GM23248 (cell line): ENCODE data around the gene SSBP2. TPM values are rescaled to one million over a fixed set of nuclear protein-coding genes. Genes with fewer than 3 reads are reported as not detected.

ENCODE experiments used
- DNase-seq: peaks from one replicate; pipeline ENCODE4 v3.0.0-alpha.2; 2015
- H2AFZ ChIP-seq: fragments of 200-600 bp; sonication (generic); 2 replicates; pipeline ENCODE4 v1.6.1; 2016; ENCODE audit warnings: antibody characterized with exemption
- H3F3A ChIP-seq: fragments of 200-600 bp; sonication (generic); 2 replicates; pipeline ENCODE4 v1.6.1; 2016; ENCODE audit warnings: mild to moderate bottlenecking, antibody characterized with exemption, mixed run types; ENCODE audit not compliant: insufficient read depth
- H3K27ac ChIP-seq: fragments of 200-600 bp; sonication (generic); 2 replicates; pipeline ENCODE4 v1.5.1; 2016; ENCODE audit warnings: mild to moderate bottlenecking
- H3K27me3 ChIP-seq: fragments of 200-600 bp; sonication (generic); replicated peaks from 2 replicates; pipeline ENCODE4 v1.6.1; 2016; ENCODE audit warnings: mild to moderate bottlenecking; ENCODE audit not compliant: insufficient read depth
- H3K36me3 ChIP-seq: fragments of 200-600 bp; sonication (generic); 2 replicates; pipeline ENCODE4 v1.6.1; 2016; ENCODE audit warnings: low read depth, mild to moderate bottlenecking
- H3K4me1 ChIP-seq: fragments of 200-600 bp; sonication (generic); 2 replicates; pipeline ENCODE4 v1.6.1; 2016; ENCODE audit warnings: mild to moderate bottlenecking; ENCODE audit not compliant: insufficient read depth
- H3K4me2 ChIP-seq: fragments of 200-600 bp; sonication (generic); one replicate; pipeline ENCODE4 v1.6.1; 2016; ENCODE audit warnings: mild to moderate bottlenecking; ENCODE audit not compliant: unreplicated experiment
- H3K4me3 ChIP-seq: fragments of 200-600 bp; sonication (generic); 2 replicates; pipeline ENCODE4 v1.5.1; 2016; ENCODE audit warnings: mild to moderate bottlenecking
- H3K79me2 ChIP-seq: fragments of 200-600 bp; sonication (generic); 2 replicates; pipeline ENCODE4 v1.6.1; 2016; ENCODE audit warnings: mild to moderate bottlenecking; ENCODE audit not compliant: insufficient read depth
- H3K9ac ChIP-seq: fragments of 200-600 bp; sonication (generic); 2 replicates; pipeline ENCODE4 v1.6.1; 2016; ENCODE audit warnings: mild to moderate bottlenecking
- H3K9me2 ChIP-seq: fragments of 200-600 bp; sonication (generic); 2 replicates; pipeline ENCODE4 v1.6.1; 2016; ENCODE audit warnings: mixed run types, mild to moderate bottlenecking, moderate library complexity; ENCODE audit not compliant: insufficient read depth
- H3K9me3 ChIP-seq: fragments of 200-600 bp; sonication (generic); one replicate; pipeline ENCODE4 v1.6.1; 2017; ENCODE audit warnings: low read depth
- H4K20me1 ChIP-seq: fragments of 200-600 bp; sonication (generic); 2 replicates; pipeline ENCODE4 v1.6.0; 2016; ENCODE audit not compliant: insufficient read depth
- EZH2 ChIP-seq: fragments of 200-600 bp; sonication (generic); IDR thresholded peaks from 2 replicates; pipeline ENCODE4 v1.6.1; 2018; ENCODE audit warnings: antibody characterized with exemption, mild to moderate bottlenecking; ENCODE audit not compliant: insufficient read depth, poor library complexity, severe bottlenecking
- EZH2phosphoT487 ChIP-seq: fragments of 200-600 bp; sonication (generic); IDR thresholded peaks from 2 replicates; pipeline ENCODE4 v1.6.1; 2018; ENCODE audit warnings: antibody characterized with exemption, moderate library complexity, mild to moderate bottlenecking, low read depth; ENCODE audit not compliant: insufficient read depth
- WGBS, 2 experiments: methylation state at CpG; one replicate each; pipeline ENCODE4 v1.1.6; 2015 to 2017; ENCODE audit warnings: low lambda C conversion rate in 2 of 2, low coverage in 1 of 2; ENCODE audit errors: missing lambda C conversion rate in 2 of 2; 5-methylcytosine and 5-hydroxymethylcytosine counted together
- in situ Hi-C: fragments of 300-500 bp; cut with MboI; formaldehyde crosslinking; loops from 2 replicates; pipeline ENCODE4 v1.15.0; 2020
- polyA plus RNA-seq: library from polyadenylated mRNA; unstranded; fragments of >200 nt; fragmentation: Nextera tagmentation; extraction: Ambion mirVana; gene quantifications from 2 replicates; pipeline ENCODE4 v1.2.1, GENCODE V29; 2016
- total RNA-seq: library from RNA; depleted of rRNA; stranded (reverse); fragments of >200 nt; shearing (Covaris generic); gene quantifications from 2 replicates; pipeline ENCODE4 v1.2.3, GENCODE V29; 2014

The SSBP2 gene
- total and polyA plus RNA-seq, 2 experiments from 2014 or later: 25.5 to 40.0 TPM

DNA sequence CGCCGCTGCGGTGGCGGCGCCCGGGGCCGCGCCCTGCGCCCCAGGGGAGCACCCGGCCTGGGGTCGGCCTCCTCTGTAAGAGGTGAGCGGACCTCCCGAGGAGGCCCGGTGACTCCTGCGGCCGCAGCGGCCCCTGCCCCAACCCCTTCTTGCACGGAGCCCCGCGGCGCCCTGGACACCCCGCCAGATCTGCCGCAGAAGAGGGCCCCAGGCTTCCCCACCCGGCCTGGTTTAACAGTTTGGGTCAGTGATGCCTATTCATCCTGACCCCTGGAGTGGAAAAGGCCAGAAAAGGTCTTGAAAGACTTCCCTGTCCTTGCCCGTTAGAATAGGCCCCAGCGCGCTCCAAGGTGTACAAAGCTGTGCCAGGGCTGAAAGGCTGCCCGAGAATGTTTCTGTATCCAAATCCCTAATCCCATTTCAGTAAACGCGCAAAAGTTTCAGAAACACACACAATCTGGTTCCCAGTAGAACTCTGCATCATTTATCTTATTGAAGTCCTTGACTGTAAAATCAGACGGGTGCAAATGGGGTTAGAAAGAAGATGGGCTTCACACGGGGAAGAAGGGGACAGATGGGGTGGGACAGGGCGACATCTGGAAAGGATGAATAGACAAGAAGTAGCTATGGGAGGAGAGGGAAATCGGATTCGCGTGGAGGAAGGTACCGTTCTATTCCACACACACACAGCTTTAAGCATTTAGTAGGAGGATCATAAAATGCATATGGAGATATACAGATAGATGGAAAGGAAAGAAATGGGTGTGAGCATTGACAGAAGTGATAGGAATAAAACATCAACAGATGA lies 1.1 kb upstream of the SSBP2 start:
- H3K4me3 ChIP-seq: peak overlapping the region; percentile 76
- H3K27me3 ChIP-seq: no peaks in the 10 kb centered on the region
- no peaks in the 10 kb centered on the region for H3K9me3 ChIP-seq
- H2AFZ ChIP-seq: peak overlapping the region; percentile 88
- H3K79me2 ChIP-seq: peaks cover 26% of the 10 kb centered on the region
- WGBS, 2 experiments: 11 to 14% methylated on average over 28 to 36 of the region's 37 CpGs
- peak; percentile 50 for DNase-seq
- in situ Hi-C loops: loop anchor here (5.0 kb wide), 1 partner anchor 85 kb away; no protein-coding TSS in a partner anchor
- TF ChIP-seq EZH2 (no peak), EZH2phosphoT487 (no peak)
- H3K9me2 ChIP-seq: no peaks in the 10 kb centered on the region
- H3F3A ChIP-seq: peaks cover 23% of the 10 kb centered on the region
- H3K36me3 ChIP-seq: no peaks in the 10 kb centered on the region
- peak overlapping the region; percentile 96 for H3K9ac ChIP-seq
- peak overlapping the region; percentile 81 for H3K4me2 ChIP-seq
- H4K20me1 ChIP-seq: no peaks in the 10 kb centered on the region
- peak overlapping the region; percentile 98 for H3K27ac ChIP-seq
- H3K4me1 ChIP-seq: peaks cover 24% of the 10 kb centered on the region

DNA sequence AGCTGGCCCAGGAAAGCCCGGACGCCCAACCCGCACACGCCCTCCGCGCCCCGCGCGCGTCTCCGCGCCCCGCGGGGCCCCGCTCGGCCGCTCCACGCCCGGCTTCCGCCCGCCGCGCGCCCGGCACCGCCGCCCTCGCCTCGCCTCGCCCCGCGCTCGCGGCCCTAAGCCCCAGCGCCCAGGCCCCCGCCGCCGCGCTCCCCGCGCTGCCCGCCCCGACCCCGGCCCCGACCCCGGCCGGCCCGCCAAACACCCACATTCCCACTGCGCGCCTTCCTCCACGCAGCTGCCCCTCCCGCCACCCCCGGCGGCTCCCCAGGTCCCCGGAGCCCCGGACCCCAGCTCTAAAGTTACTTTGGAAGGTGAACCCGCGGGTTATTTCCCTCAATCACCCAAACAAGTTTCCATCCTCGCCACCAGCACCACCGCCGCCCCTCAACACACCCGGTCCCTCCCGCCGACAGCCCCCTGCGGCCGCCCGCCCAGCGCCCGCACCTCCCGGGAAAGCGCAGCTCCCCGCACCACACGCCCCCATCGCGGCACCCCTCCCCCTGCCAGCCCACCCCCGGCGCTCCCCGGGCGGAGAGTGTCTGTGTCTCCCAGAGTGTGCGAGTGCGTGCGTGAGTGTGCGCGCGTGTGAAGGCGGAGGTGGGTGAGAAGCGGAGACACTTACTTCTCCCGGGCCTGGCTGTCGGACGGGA lies 439 bp downstream of the SSBP2 start:
- DNase-seq: peak; percentile 68

DNA sequence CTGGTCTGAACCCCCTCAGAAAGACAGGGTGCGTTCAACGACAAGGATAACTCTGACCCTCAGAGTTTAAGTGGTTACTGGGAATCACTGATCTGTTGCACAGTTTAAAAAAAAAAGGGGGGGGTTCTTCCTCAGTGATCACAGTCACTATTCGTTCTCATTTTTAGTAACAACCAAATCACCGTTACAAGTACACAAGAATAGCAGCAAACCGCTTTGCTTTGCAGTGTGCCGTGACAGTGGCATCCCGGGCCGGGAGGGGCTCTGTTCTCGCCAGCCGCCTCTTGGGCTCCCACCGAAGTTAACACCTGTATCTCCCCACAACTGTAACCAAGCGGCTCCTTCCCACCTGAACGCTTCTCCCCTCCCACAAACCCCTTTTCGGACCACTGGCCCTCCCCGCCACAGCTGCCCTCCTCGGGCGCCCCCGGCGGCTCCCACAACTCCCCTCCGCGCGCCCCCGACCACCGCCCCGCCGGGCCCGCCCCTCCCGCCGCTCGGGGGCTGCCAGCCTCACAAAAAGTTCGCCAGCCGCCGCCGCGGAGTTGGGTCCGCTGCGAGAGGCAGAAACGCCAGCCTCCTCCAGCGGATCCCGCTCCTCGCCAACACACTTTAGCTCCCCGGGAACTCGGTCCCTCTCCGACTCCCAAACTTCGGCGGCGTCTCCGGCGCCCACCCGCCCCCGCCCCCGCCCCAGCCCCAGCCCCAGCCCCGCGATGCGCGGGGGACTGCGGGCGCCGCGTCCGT lies 1.2 kb downstream of the SSBP2 start:
- no peaks in the 10 kb centered on the region for H3K36me3 ChIP-seq
- TF ChIP-seq EZH2 (no peak), EZH2phosphoT487 (no peak)
- peak overlapping the region; percentile 77 for H3K9ac ChIP-seq
- H3K4me2 ChIP-seq: peak overlapping the region; percentile 80
- WGBS, 2 experiments: 2 to 6% methylated on average over 14 to 47 of the region's 61 CpGs
- H3K27me3 ChIP-seq: no peaks in the 10 kb centered on the region
- peaks cover 49% of the 10 kb centered on the region for H3K79me2 ChIP-seq
- H3K27ac ChIP-seq: no peak overlapping the region
- peak; percentile 63 for DNase-seq
- H3K9me3 ChIP-seq: no peaks in the 10 kb centered on the region
- in situ Hi-C loops: loop anchor here (5.0 to 25.0 kb wide), 3 partner anchors 88 to 413 kb away; no protein-coding TSS in a partner anchor
- no peaks in the 10 kb centered on the region for H4K20me1 ChIP-seq
- peaks cover 10% of the 10 kb centered on the region; the same call in 1 of the 2 replicates for H3F3A ChIP-seq
- H3K4me1 ChIP-seq: peaks cover 15% of the 10 kb centered on the region
- peak overlapping the region; percentile 72 for H3K4me3 ChIP-seq
- H3K9me2 ChIP-seq: no peaks in the 10 kb centered on the region
- peak overlapping the region; percentile 64 for H2AFZ ChIP-seq

More for the DNA sequence above, 439 bp downstream of the SSBP2 start:
- peak overlapping the region; percentile 39 for H3K4me2 ChIP-seq
- H3K9me3 ChIP-seq: no peaks in the 10 kb centered on the region
- TF ChIP-seq EZH2: no peak
- no peak for TF ChIP-seq EZH2phosphoT487
- no peaks in the 10 kb centered on the region for H3K27me3 ChIP-seq
- H3K79me2 ChIP-seq: peaks cover 42% of the 10 kb centered on the region
- peak overlapping the region; percentile 86 for H3K9ac ChIP-seq
- H4K20me1 ChIP-seq: no peaks in the 10 kb centered on the region
- peak overlapping the region; percentile 84 for H3K4me3 ChIP-seq
- WGBS, 2 experiments: 1% methylated on average over 17 to 55 of the region's 90 CpGs
- H3K4me1 ChIP-seq: peaks cover 16% of the 10 kb centered on the region
- H3K27ac ChIP-seq: peak overlapping the region; percentile 66
- no peaks in the 10 kb centered on the region for H3K36me3 ChIP-seq
- H3K9me2 ChIP-seq: no peaks in the 10 kb centered on the region
- peak overlapping the region; percentile 83 for H2AFZ ChIP-seq
- in situ Hi-C loops: loop anchor here (5.0 kb wide), 1 partner anchor 87 kb away; no protein-coding TSS in a partner anchor
- peaks cover 10% of the 10 kb centered on the region; the same call in 1 of the 2 replicates for H3F3A ChIP-seq

DNA sequence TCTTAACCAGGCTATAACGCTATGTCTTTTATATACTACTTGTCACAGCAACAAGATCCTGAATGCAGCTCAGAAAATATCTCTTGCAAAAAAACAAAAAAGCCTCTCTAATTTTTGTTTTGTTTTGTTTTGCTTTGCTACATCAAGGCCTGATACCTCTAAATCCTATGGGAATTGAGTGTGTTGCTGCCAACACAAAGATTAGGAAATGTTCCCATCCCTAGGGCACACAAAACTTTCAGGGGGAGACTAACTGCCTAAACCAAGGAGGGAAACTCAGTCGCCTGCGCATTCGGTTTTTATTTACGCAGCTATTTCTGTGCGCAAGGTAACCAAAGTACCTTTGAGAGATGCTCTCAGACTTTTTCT lies 1.7 kb downstream of the SSBP2 start:
- in situ Hi-C loops: loop anchor here (25.0 kb wide), 2 partner anchors 237 to 413 kb away; no protein-coding TSS in a partner anchor
- peaks cover 10% of the 10 kb centered on the region; the same call in 1 of the 2 replicates for H3F3A ChIP-seq
- peaks cover 15% of the 10 kb centered on the region for H3K4me1 ChIP-seq
- H3K4me3 ChIP-seq: peak overlapping the region; percentile 72
- H3K9me3 ChIP-seq: no peaks in the 10 kb centered on the region
- no peaks in the 10 kb centered on the region for H3K36me3 ChIP-seq
- H3K79me2 ChIP-seq: peaks cover 55% of the 10 kb centered on the region
- H4K20me1 ChIP-seq: no peaks in the 10 kb centered on the region
- H3K9ac ChIP-seq: peak overlapping the region; percentile 77
- peak overlapping the region; percentile 64 for H2AFZ ChIP-seq
- no peaks in the 10 kb centered on the region for H3K27me3 ChIP-seq
- H3K4me2 ChIP-seq: peak overlapping the region; percentile 80
- no peak for TF ChIP-seq EZH2phosphoT487
- TF ChIP-seq EZH2: no peak
- DNase-seq: peak; percentile 40
- 9 to 18% methylated on average over 6 of the region's 6 CpGs for WGBS, 2 experiments
- H3K27ac ChIP-seq: peak overlapping the region; percentile 13
- no peaks in the 10 kb centered on the region for H3K9me2 ChIP-seq
